K562 (cell line): Measurements from ENCODE around the gene LGALS7B. TPM values are rescaled to one million over a fixed set of nuclear protein-coding genes. Genes with fewer than 3 reads are reported as not detected.

Experiments
- ATAC-seq: fragments of 200-7000 bp; cut with Tn5 transposase; 3 replicates; pipeline ENCODE4 v1.9.1; 2020; ENCODE audit warnings: moderate library complexity
- BruUV-seq: library from RNA; stranded (reverse); fragments of 400-500 nt; replicated peaks from 2 replicates; lab custom pipeline; 2021; lab: Mats Ljungman, UMichigan
- CTCF ChIA-PET: fragments of 300-600 bp; formaldehyde crosslinking; extraction: SDS; loops from one replicate; lab custom pipeline; 2021; ENCODE audit warnings: low intra/inter-chr PET ratio; lab: Yijun Ruan, JAX
- POLR2A ChIA-PET: fragments of 300-600, 350-650 bp; sonication (Branson Sonifier 250); formaldehyde crosslinking; extraction: SDS; loops from one replicate; lab custom pipeline; 2021; ENCODE audit warnings: antibody characterized with exemption, inconsistent platforms; lab: Yijun Ruan, JAX
- DNase-seq, 4 experiments: peaks; one replicate each; pipeline versions ENCODE4 v3.0.0 to v3.0.0-alpha.2; 2011 to 2018; ENCODE audit warnings: low spot score in 3 of 4, mixed read lengths in 3 of 4; ENCODE audit errors: extremely low read depth in 1 of 4
- FAIRE-seq: peaks from 2 replicates; lab custom pipeline; 2011; peaks lifted over from hg19 to GRCh38; lab: Jason Lieb, UNC
- H2AFZ ChIP-seq: 2 replicates; pipeline ENCODE4 v1.6.0; 2011; ENCODE audit warnings: low read depth, low read length, control low read depth, inconsistent platforms
- H3K27ac ChIP-seq: fragments of 200-600 bp; 3 replicates; pipeline ENCODE4 v1.8.0; 2011; ENCODE audit warnings: low read depth, mild to moderate bottlenecking, control low read depth, inconsistent platforms, low read length, moderate library complexity, mixed read lengths; ENCODE audit errors: extremely low read depth
- H3K27me3 ChIP-seq, 2 experiments: fragments of 300-600 bp in 1 of 2; 2 replicates in 1 of 2; 3 replicates in 1 of 2; pipeline versions ENCODE4 v1.6.0 to v1.8.0; 2011; ENCODE audit warnings: inconsistent platforms in 2 of 2, low read length in 2 of 2, mild to moderate bottlenecking in 1 of 2, mixed read lengths in 1 of 2, moderate library complexity in 1 of 2; ENCODE audit not compliant: control insufficient read depth in 2 of 2, insufficient read depth in 2 of 2
- H3K36me3 ChIP-seq: fragments of 300-600 bp; 3 replicates; pipeline ENCODE4 v1.8.0; 2011; ENCODE audit warnings: mild to moderate bottlenecking, low read length, inconsistent platforms; ENCODE audit not compliant: control insufficient read depth, insufficient read depth
- H3K4me1 ChIP-seq, 2 experiments: fragments of 200-600 bp in 1 of 2; replicated peaks in 1 of 2; 2 replicates in 1 of 2; 3 replicates in 1 of 2; pipeline versions ENCODE4 v1.5.1 to v1.8.0; 2011; ENCODE audit warnings: inconsistent platforms in 2 of 2, low read length in 2 of 2, mild to moderate bottlenecking in 1 of 2, mixed read lengths in 1 of 2, moderate library complexity in 1 of 2; ENCODE audit not compliant: control insufficient read depth in 2 of 2, insufficient read depth in 2 of 2
- H3K4me2 ChIP-seq: 2 replicates; pipeline ENCODE4 v1.6.1; 2011; ENCODE audit warnings: low read length, control low read depth, inconsistent platforms, mixed read lengths; ENCODE audit not compliant: insufficient read depth
- H3K4me3 ChIP-seq: fragments of 200-600 bp; sonication (generic), shearing (Covaris generic); 2 replicates; pipeline ENCODE4 v1.5.1; 2016; ENCODE audit warnings: control low read depth, inconsistent platforms
- H3K79me2 ChIP-seq: fragments of 200-600 bp; 3 replicates; pipeline ENCODE4 v1.8.0; 2011; ENCODE audit warnings: low read length, inconsistent platforms; ENCODE audit not compliant: control insufficient read depth, insufficient read depth
- H3K9ac ChIP-seq, 2 experiments: 2 replicates each; pipeline versions ENCODE4 v1.6.0 to v1.6.1; 2011; ENCODE audit warnings: low read depth in 2 of 2, low read length in 2 of 2, control low read depth in 1 of 2, inconsistent platforms in 1 of 2, mild to moderate bottlenecking in 1 of 2, mixed read lengths in 1 of 2; ENCODE audit not compliant: insufficient read depth in 1 of 2
- H3K9me1 ChIP-seq: one replicate; pipeline ENCODE4 v1.6.0; 2011; ENCODE audit warnings: inconsistent platforms, mild to moderate bottlenecking, low read length, moderate library complexity; ENCODE audit not compliant: control insufficient read depth, insufficient read depth
- H3K9me3 ChIP-seq: replicated peaks from 2 replicates; pipeline ENCODE4 v1.5.1; 2011; ENCODE audit warnings: low read depth, low read length, inconsistent platforms; ENCODE audit not compliant: control insufficient read depth, insufficient read depth
- H4K20me1 ChIP-seq: replicated peaks from 2 replicates; pipeline ENCODE4 v1.6.1; 2011; ENCODE audit warnings: low read length, inconsistent platforms, mixed read lengths; ENCODE audit not compliant: control insufficient read depth, insufficient read depth
- GATAD2A ChIP-seq: fragments of 450-650 bp; IDR thresholded peaks from 2 replicates; pipeline ENCODE4 v1.6.1; 2017
- JUND ChIP-seq, 2 experiments: IDR thresholded peaks; 2 replicates in 1 of 2; 3 replicates in 1 of 2; pipeline ENCODE4 v1.6.1; 2011; ENCODE audit warnings: borderline replicate concordance in 2 of 2, low read depth in 2 of 2, low read length in 2 of 2, improper control_type of control experiment in 1 of 2, missing biosample characterization in 1 of 2, missing genetic modification characterization in 1 of 2, missing genetic modification reagents in 1 of 2
- KAT8 ChIP-seq: fragments of 450-650 bp; IDR thresholded peaks from 2 replicates; pipeline ENCODE4 v1.6.1; 2016; ENCODE audit warnings: low read depth, mild to moderate bottlenecking
- ZBTB33 ChIP-seq: sonication (generic); formaldehyde crosslinking; IDR thresholded peaks from 2 replicates; pipeline ENCODE4 v1.8.1; 2023; ENCODE audit warnings: mild to moderate bottlenecking, missing genetic modification reagents
- ZNF232 ChIP-seq: sonication (generic); formaldehyde crosslinking; IDR thresholded peaks from 2 replicates; pipeline ENCODE4 v1.8.0; 2022; ENCODE audit warnings: mild to moderate bottlenecking, missing genetic modification reagents
- ZNF75A ChIP-seq: fragments of 450-650 bp; formaldehyde crosslinking; IDR thresholded peaks from 2 replicates; pipeline ENCODE4 v1.4.0; 2020; ENCODE audit warnings: mild to moderate bottlenecking
- WGBS: fragments of 100-300 bp; shearing (Covaris generic); methylation state at CpG from one replicate; pipeline ENCODE4 v1.1.6; 2016; ENCODE audit warnings: low coverage, mixed read lengths; ENCODE audit not compliant: insufficient coverage; ENCODE audit errors: missing lambda C conversion rate; 5-methylcytosine and 5-hydroxymethylcytosine counted together
- in situ Hi-C: fragments of 300-500 bp; cut with MboI; formaldehyde crosslinking; loops from 4 replicates; pipeline ENCODE4 v1.15.0; 2018; ENCODE audit warnings: inconsistent platforms, mixed read lengths
- intact Hi-C: fragments of 100-400 bp; cut with micrococcal nuclease; formaldehyde crosslinking; loops from 2 replicates; pipeline ENCODE4 v1.14.2; 2022
- polyA plus RNA-seq, 8 experiments: library from polyadenylated mRNA; depleted of rRNA in 4 of 8; stranded (reverse) in 5 of 8; unstranded in 3 of 8; fragments of >200 nt; fragmentation: Nextera tagmentation in 2 of 8; fragmentation: Illumina TruSeq in 1 of 8; extraction: Ambion mirVana in 2 of 8; extraction: Trizol in 1 of 8; gene quantifications; 2 replicates each; pipeline versions ENCODE4 v1.2.1 to v1.2.3, GENCODE V29; 2011 to 2014; ENCODE audit warnings: inconsistent platforms in 1 of 8, missing spikeins in 1 of 8
- total RNA-seq, 7 experiments: library from RNA; depleted of rRNA in 6 of 7; stranded (reverse); fragments of >200 nt in 6 of 7; fragmentation: Illumina TruSeq in 2 of 7; extraction: Trizol in 2 of 7; gene quantifications; 2 replicates each; pipeline versions ENCODE4 v1.2.1 to v1.2.3, GENCODE V29; 2011 to 2021; ENCODE audit warnings: low replicate concordance in 1 of 7
- TF ChIP-seq, protein P1 (sequence below): IDR thresholded peaks from 2 replicates; pipeline ENCODE4 v1.6.1; 2014; ENCODE audit warnings: antibody characterized with exemption
- TF ChIP-seq, protein P2 (sequence below): fragments of 250-450 bp; sonication (Bioruptor Pico); IDR thresholded peaks from 2 replicates; pipeline ENCODE4 v1.9.0; 2021; ENCODE audit warnings: mild to moderate bottlenecking

The LGALS7B gene
- total and polyA plus RNA-seq, 9 of the 15 experiments (the other 6 are each of a cell fraction or from before 2014, with no cell fraction given) = not detected

- TF ChIP-seq, protein P1, sequence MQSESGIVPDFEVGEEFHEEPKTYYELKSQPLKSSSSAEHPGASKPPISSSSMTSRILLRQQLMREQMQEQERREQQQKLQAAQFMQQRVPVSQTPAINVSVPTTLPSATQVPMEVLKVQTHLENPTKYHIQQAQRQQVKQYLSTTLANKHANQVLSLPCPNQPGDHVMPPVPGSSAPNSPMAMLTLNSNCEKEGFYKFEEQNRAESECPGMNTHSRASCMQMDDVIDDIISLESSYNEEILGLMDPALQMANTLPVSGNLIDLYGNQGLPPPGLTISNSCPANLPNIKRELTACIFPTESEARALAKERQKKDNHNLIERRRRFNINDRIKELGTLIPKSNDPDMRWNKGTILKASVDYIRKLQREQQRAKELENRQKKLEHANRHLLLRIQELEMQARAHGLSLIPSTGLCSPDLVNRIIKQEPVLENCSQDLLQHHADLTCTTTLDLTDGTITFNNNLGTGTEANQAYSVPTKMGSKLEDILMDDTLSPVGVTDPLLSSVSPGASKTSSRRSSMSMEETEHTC = no peak
- TF ChIP-seq, protein P2, sequence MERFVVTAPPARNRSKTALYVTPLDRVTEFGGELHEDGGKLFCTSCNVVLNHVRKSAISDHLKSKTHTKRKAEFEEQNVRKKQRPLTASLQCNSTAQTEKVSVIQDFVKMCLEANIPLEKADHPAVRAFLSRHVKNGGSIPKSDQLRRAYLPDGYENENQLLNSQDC (CRISPR knock-in tag) = no peak
- TF ChIP-seq JUND (IDR thresholded peaks at IDR 0.05; ENCODE audit: borderline replicate concordance, low read depth, low read length) = no peak
- TF ChIP-seq JUND (tag; IDR thresholded peaks at IDR 0.05; ENCODE audit: borderline replicate concordance, low read depth, low read length) = no peak
- no peak for TF ChIP-seq GATAD2A
- TF ChIP-seq ZNF75A = no peak
Observed at GRCh38 chr19:38740932-38741331, 48.1 kb upstream of the LGALS7B start (continued).

- DNase-seq (no peak), FAIRE-seq (no peak), ATAC-seq (no peak)
- Histone ChIP-seq H3K36me3 (no peaks in the 10 kb centered on the region), H2AFZ (no peak overlapping the region), H3K4me3 (no peak overlapping the region), H3K9me3 (no peaks in the 10 kb centered on the region), H3K9ac (peak overlapping the region in 1 of 2 experiments; percentile 24; a peak in 1 of 4 replicates), H3K4me1 (peaks cover 21 to 44% of the 10 kb centered on the region in 2 experiments), H3K27ac (no peak overlapping the region), H3K9me1 (no peaks in the 10 kb centered on the region), H4K20me1 (no peaks in the 10 kb centered on the region), H3K27me3 (no peaks in the 10 kb centered on the region), H3K4me2 (no peak overlapping the region), H3K79me2 (peaks cover 8% of the 10 kb centered on the region; the same call in 1 of the 3 replicates)
- no TSS peak for BruUV-seq
- POLR2A ChIA-PET = interaction anchor here (0.6 to 1.5 kb wide), 2 partner anchors 89 to 107 kb away, joined by 3 to 5 read pairs; no protein-coding TSS in a partner anchor
- TF ChIP-seq ZBTB33 (CRISPR knock-in tag) (peak; percentile 22; the same call in 1 of the 2 replicates), ZNF232 (CRISPR knock-in tag) (no peak), KAT8 (no peak)
- 84% methylated on average over 15 of the region's 15 CpGs for WGBS
- intact Hi-C loops (no loop called here), in situ Hi-C loops (no loop called here)
- CTCF ChIA-PET = no interaction called here
Observed at GRCh38 chr19:38741670-38742069, 47.3 kb upstream of the LGALS7B start.
